ENCODE results near the gene FGF11.

DNA sequence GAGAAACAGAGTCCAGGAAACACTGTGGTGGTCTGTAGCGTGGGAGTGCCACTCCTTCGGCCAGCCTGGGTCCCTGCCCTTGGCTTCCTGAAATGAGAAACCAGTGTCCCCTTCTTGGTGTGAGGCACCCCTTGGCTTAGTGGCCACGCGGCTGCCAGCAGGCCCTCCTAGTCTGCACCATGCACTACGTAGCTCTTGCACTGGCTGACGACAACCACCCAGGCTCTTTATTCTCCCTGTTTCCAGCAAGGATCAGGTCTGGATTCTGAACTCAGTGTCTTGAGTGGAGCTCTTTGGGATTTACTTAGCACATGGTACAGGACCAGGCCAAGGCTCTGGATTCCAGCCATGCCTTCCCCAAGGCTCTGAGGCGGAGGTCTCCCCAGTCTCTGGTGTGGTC, 11.8 kb upstream of the FGF11 start:
- TF ChIP-seq EZH2phosphoT487 (IDR thresholded peaks at IDR 0.05; ENCODE audit: low read depth, severe bottlenecking, unreplicated experiment) (no peak), EZH2 (IDR thresholded peaks at IDR 0.05; ENCODE audit: borderline replicate concordance) (no peak)
- TF ChIP-seq, protein P1, sequence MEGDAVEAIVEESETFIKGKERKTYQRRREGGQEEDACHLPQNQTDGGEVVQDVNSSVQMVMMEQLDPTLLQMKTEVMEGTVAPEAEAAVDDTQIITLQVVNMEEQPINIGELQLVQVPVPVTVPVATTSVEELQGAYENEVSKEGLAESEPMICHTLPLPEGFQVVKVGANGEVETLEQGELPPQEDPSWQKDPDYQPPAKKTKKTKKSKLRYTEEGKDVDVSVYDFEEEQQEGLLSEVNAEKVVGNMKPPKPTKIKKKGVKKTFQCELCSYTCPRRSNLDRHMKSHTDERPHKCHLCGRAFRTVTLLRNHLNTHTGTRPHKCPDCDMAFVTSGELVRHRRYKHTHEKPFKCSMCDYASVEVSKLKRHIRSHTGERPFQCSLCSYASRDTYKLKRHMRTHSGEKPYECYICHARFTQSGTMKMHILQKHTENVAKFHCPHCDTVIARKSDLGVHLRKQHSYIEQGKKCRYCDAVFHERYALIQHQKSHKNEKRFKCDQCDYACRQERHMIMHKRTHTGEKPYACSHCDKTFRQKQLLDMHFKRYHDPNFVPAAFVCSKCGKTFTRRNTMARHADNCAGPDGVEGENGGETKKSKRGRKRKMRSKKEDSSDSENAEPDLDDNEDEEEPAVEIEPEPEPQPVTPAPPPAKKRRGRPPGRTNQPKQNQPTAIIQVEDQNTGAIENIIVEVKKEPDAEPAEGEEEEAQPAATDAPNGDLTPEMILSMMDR (IDR thresholded peaks at IDR 0.05; ENCODE audit: poor library complexity), result no peak
